OCI-LY7 (cell line): ENCODE results near the gene CAMK2N1. TPM values are rescaled to one million over a fixed set of nuclear protein-coding genes. Genes with fewer than 3 reads are reported as not detected.
A peak's percentile ranks its signal among the peaks of the same experiment; 100 is the strongest.

ENCODE experiments used
- Bru-seq: library from RNA; stranded (reverse); fragments of 400-500 nt; gene quantifications from one replicate; lab custom pipeline; 2021; lab: Mats Ljungman, UMichigan
- BruChase-seq, 2 experiments: library from RNA; stranded (reverse); fragments of 400-500 nt; gene quantifications; one replicate each; lab custom pipeline; 2021; lab: Mats Ljungman, UMichigan
- BruUV-seq: library from RNA; stranded (reverse); fragments of 400-500 nt; replicated peaks from 2 replicates; lab custom pipeline; 2021; lab: Mats Ljungman, UMichigan
- CTCF ChIA-PET: fragments of 300-600 bp; sonication (Branson Sonifier 250); formaldehyde crosslinking; loops from one replicate; lab custom pipeline; 2022; ENCODE audit warnings: antibody characterized with exemption; ENCODE audit not compliant: unreplicated experiment; lab: Charles Lee
- POLR2A ChIA-PET: fragments of 300-600 bp; sonication (Branson Sonifier 250); formaldehyde crosslinking; loops from one replicate; lab custom pipeline; 2022; ENCODE audit warnings: antibody characterized with exemption; lab: Charles Lee
- DNase-seq: peaks from one replicate; pipeline ENCODE4 v3.0.0-alpha.2; 2015; ENCODE audit warnings: low spot score
- H2AFZ ChIP-seq: fragments of 200-600 bp; sonication (generic), shearing (Covaris generic); 2 replicates; pipeline ENCODE4 v1.6.1; 2014; ENCODE audit warnings: mild to moderate bottlenecking, antibody characterized with exemption, low read length, moderate library complexity
- H3K27ac ChIP-seq: fragments of 200-600 bp; sonication (generic); 2 replicates; pipeline ENCODE4 v1.5.1; 2014; ENCODE audit warnings: mixed run types, low read depth, mild to moderate bottlenecking, moderate library complexity, low read length, inconsistent platforms; ENCODE audit not compliant: poor library complexity, severe bottlenecking
- H3K36me3 ChIP-seq: fragments of 200-600 bp; sonication (generic); 2 replicates; pipeline ENCODE4 v1.6.1; 2014; ENCODE audit warnings: mild to moderate bottlenecking, antibody characterized with exemption, low read length, moderate library complexity, mixed read lengths; ENCODE audit not compliant: insufficient read depth
- H3K4me1 ChIP-seq: fragments of 200-600 bp; sonication (generic); 2 replicates; pipeline ENCODE4 v1.5.1; 2014; ENCODE audit warnings: mild to moderate bottlenecking, low read length; ENCODE audit not compliant: insufficient read depth, poor library complexity, severe bottlenecking
- H3K4me2 ChIP-seq: fragments of 200-600 bp; sonication (generic); 2 replicates; pipeline ENCODE4 v1.6.1; 2014; ENCODE audit warnings: mild to moderate bottlenecking, low read length
- H3K4me3 ChIP-seq: fragments of 200-600 bp; sonication (generic); 2 replicates; pipeline ENCODE4 v1.5.1; 2014; ENCODE audit warnings: mild to moderate bottlenecking, low read depth, low read length; ENCODE audit not compliant: poor library complexity, severe bottlenecking
- H3K79me2 ChIP-seq: fragments of 200-600 bp; sonication (generic); 2 replicates; pipeline ENCODE4 v1.6.1; 2016; ENCODE audit warnings: low read depth, mild to moderate bottlenecking, low read length, moderate library complexity, mixed read lengths; ENCODE audit not compliant: insufficient read depth
- H3K9me2 ChIP-seq: fragments of 200-600 bp; sonication (generic); 2 replicates; pipeline ENCODE4 v1.6.1; 2016; ENCODE audit warnings: mild to moderate bottlenecking, low read length, mixed read lengths; ENCODE audit not compliant: insufficient read depth
- H3K9me3 ChIP-seq: fragments of 200-600 bp; sonication (generic); 2 replicates; pipeline ENCODE4 v1.6.1; 2014; ENCODE audit warnings: mild to moderate bottlenecking, mixed run types, low read length, mixed read lengths
- H4K20me1 ChIP-seq: fragments of 200-600 bp; sonication (generic); 2 replicates; pipeline ENCODE4 v1.6.1; 2014; ENCODE audit warnings: mild to moderate bottlenecking, antibody characterized with exemption, low read length, moderate library complexity, mixed read lengths; ENCODE audit not compliant: insufficient read depth
- CTCF ChIP-seq: fragments of 200-600 bp; sonication (generic); conservative IDR thresholded peaks from 2 replicates; pipeline ENCODE4 v1.5.1; 2014; ENCODE audit warnings: mild to moderate bottlenecking, antibody characterized with exemption, low read length, moderate library complexity, mixed read lengths
- EZH2phosphoT487 ChIP-seq: fragments of 200-600 bp; sonication (generic); IDR thresholded peaks from 2 replicates; pipeline ENCODE4 v1.6.1; 2018; ENCODE audit warnings: low read depth, borderline replicate concordance, mild to moderate bottlenecking, mixed run types, antibody characterized with exemption, low read length, moderate library complexity, mixed read lengths
- intact Hi-C: fragments of 100-400 bp; cut with micrococcal nuclease; formaldehyde crosslinking; loops from one replicate; pipeline ENCODE4 v1.10.0; 2022; ENCODE audit not compliant: unreplicated experiment
- long read RNA-seq: library from polyadenylated mRNA; stranded (forward); transcript quantifications from one replicate; pipeline ENCODE4 v2.0.0, GENCODE V29; 2022
- total RNA-seq, 2 experiments: library from RNA; depleted of rRNA in 1 of 2; stranded (reverse); fragments of >200 nt in 1 of 2; shearing (Covaris generic) in 1 of 2; gene quantifications; 2 replicates each; pipeline ENCODE4 v1.2.3, GENCODE V29; 2014 to 2022

The CAMK2N1 gene
- total RNA-seq (2014; rRNA removed; shearing (Covaris generic)) = not detected in 2 replicates
- not detected in 2 replicates for total RNA-seq (2022)
- not detected for Bru-seq, nascent RNA
- percentile 14 among the genes with signal in this experiment for BruChase-seq, experiment 1, labeled RNA remaining after a 6-hour chase
- percentile 26 among the genes with signal in this experiment for BruChase-seq, experiment 2, labeled RNA remaining after a 2-hour chase
- long read RNA-seq = 0 reads

- H3K4me1 ChIP-seq = peaks cover 15% of the 10 kb centered on the region
- intact Hi-C loops = no loop called here
- BruUV-seq = no TSS peak
- ChIA-PET CTCF (no interaction called here), POLR2A (no interaction called here)
- no peaks in the 10 kb centered on the region for H3K9me3 ChIP-seq
- H4K20me1 ChIP-seq = no peaks in the 10 kb centered on the region
- H3K9me2 ChIP-seq = no peaks in the 10 kb centered on the region
- TF ChIP-seq CTCF (no peak), EZH2phosphoT487 (no peak)
- no peak within 1 kb of the TSS for H3K27ac ChIP-seq
- no peaks in the 10 kb centered on the region for H3K79me2 ChIP-seq
- no peak within 1 kb of the TSS for H2AFZ ChIP-seq
- no peaks in the 10 kb centered on the region for H3K36me3 ChIP-seq
- no peak within 1 kb of the TSS for H3K4me3 ChIP-seq
- no peak for DNase-seq
- H3K4me2 ChIP-seq = peak within 1 kb of the TSS; percentile 50; the same call in 1 of the 2 replicates
Observed at GRCh38 chr1:20485527-20486456, at the start of gene CAMK2N1. TSS of gene CAMK2N1 (minus strand) at chr1:20486210. CDS start at chr1:20485379, 831 bp downstream.

GRCh38 chr1:20534659-20535417 is 48.8 kb upstream of the CAMK2N1 start:
- Histone ChIP-seq H3K36me3 (no peaks in the 10 kb centered on the region), H3K9me2 (no peaks in the 10 kb centered on the region), H2AFZ (no peak overlapping the region), H3K27ac (no peak overlapping the region), H3K79me2 (no peaks in the 10 kb centered on the region), H3K4me2 (no peak overlapping the region), H3K4me1 (no peaks in the 10 kb centered on the region), H4K20me1 (no peaks in the 10 kb centered on the region), H3K4me3 (no peak overlapping the region), H3K9me3 (no peaks in the 10 kb centered on the region)
- DNase-seq = no peak
- TF ChIP-seq EZH2phosphoT487 = no peak
- TF ChIP-seq CTCF = no peak
- no TSS peak for BruUV-seq
- ChIA-PET CTCF (no interaction called here), POLR2A (interaction anchor here (0.5 kb wide), 1 partner anchor 15 kb away, joined by 3 read pairs; no protein-coding TSS in a partner anchor)
- intact Hi-C loops = no loop called here
